Neural progenitor cell (in vitro differentiated cells): ENCODE measurements around the gene TFF2. TPM values are rescaled to one million over a fixed set of nuclear protein-coding genes. Genes with fewer than 3 reads are reported as not detected.

Experiments used
- DNase-seq: peaks from one replicate; pipeline ENCODE4 v3.0.0-alpha.2; 2016; ENCODE audit warnings: low spot score
- H2AFZ ChIP-seq: fragments of 200-600 bp; sonication (generic); replicated peaks from 2 replicates; pipeline ENCODE4 v1.6.1; 2016; ENCODE audit warnings: antibody characterized with exemption
- H3F3A ChIP-seq: fragments of 200-600 bp; sonication (generic); 2 replicates; pipeline ENCODE4 v1.6.1; 2016; ENCODE audit warnings: antibody characterized with exemption, low read depth
- H3K27ac ChIP-seq: fragments of 200-600 bp; sonication (generic); 2 replicates; pipeline ENCODE4 v1.5.1; 2016; ENCODE audit warnings: mild to moderate bottlenecking
- H3K27me3 ChIP-seq: fragments of 200-600 bp; sonication (generic); 2 replicates; pipeline ENCODE4 v1.6.1; 2016; ENCODE audit warnings: mild to moderate bottlenecking, moderate library complexity
- H3K36me3 ChIP-seq: fragments of 200-600 bp; sonication (generic); 2 replicates; pipeline ENCODE4 v1.5.1; 2016
- H3K4me1 ChIP-seq: fragments of 200-600 bp; sonication (generic); 2 replicates; pipeline ENCODE4 v1.6.1; 2016; ENCODE audit warnings: mixed run types
- H3K4me2 ChIP-seq: fragments of 200-600 bp; sonication (generic); 2 replicates; pipeline ENCODE4 v1.6.1; 2016
- H3K4me3 ChIP-seq: fragments of 200-600 bp; sonication (generic); 2 replicates; pipeline ENCODE4 v1.5.1; 2016
- H3K79me2 ChIP-seq: fragments of 200-600 bp; sonication (generic); 2 replicates; pipeline ENCODE4 v1.6.1; 2016; ENCODE audit warnings: low read depth
- H3K9ac ChIP-seq: fragments of 200-600 bp; sonication (generic); 2 replicates; pipeline ENCODE4 v1.6.1; 2016
- H3K9me3 ChIP-seq: fragments of 200-600 bp; sonication (generic); 2 replicates; pipeline ENCODE4 v1.5.1; 2016; ENCODE audit warnings: low read depth
- H4K20me1 ChIP-seq: fragments of 200-600 bp; sonication (generic); 2 replicates; pipeline ENCODE4 v1.6.1; 2016; ENCODE audit warnings: low read depth
- H3K27ac Mint-ChIP-seq: 3 replicates; pipeline ENCODE4 v1.8.0; 2021; ENCODE audit warnings: mixed read lengths
- H3K27me3 Mint-ChIP-seq: 2 replicates; pipeline ENCODE4 v1.8.0; 2022; ENCODE audit warnings: low read depth, mild to moderate bottlenecking, inconsistent platforms, moderate library complexity, mixed read lengths; ENCODE audit not compliant: insufficient read depth
- H3K36me3 Mint-ChIP-seq: 3 replicates; pipeline ENCODE4 v1.8.0; 2021; ENCODE audit warnings: mixed read lengths
- H3K4me1 Mint-ChIP-seq: 3 replicates; pipeline ENCODE4 v1.8.0; 2021; ENCODE audit warnings: mixed read lengths
- H3K4me3 Mint-ChIP-seq: 3 replicates; pipeline ENCODE4 v1.8.0; 2021; ENCODE audit warnings: mild to moderate bottlenecking, moderate library complexity, mixed read lengths
- H3K9me3 Mint-ChIP-seq: 3 replicates; pipeline ENCODE4 v1.8.0; 2020; ENCODE audit warnings: mixed read lengths
- CTCF ChIP-seq: fragments of 200-600 bp; sonication (generic); IDR thresholded peaks from 2 replicates; pipeline ENCODE4 v1.5.1; 2017; ENCODE audit warnings: antibody characterized with exemption, mild to moderate bottlenecking
- EZH2 ChIP-seq: fragments of 200-600 bp; sonication (generic); IDR thresholded peaks from 2 replicates; pipeline ENCODE4 v1.6.1; 2017; ENCODE audit warnings: antibody characterized with exemption, mild to moderate bottlenecking, moderate library complexity
- EZH2phosphoT487 ChIP-seq: fragments of 200-600 bp; sonication (generic); IDR thresholded peaks from 2 replicates; pipeline ENCODE4 v1.6.1; 2017; ENCODE audit warnings: antibody characterized with exemption
- total RNA-seq: library from RNA; depleted of rRNA; stranded (reverse); fragments of >200 nt; gene quantifications from 2 replicates; pipeline ENCODE4 v1.2.3, GENCODE V29; 2015; ENCODE audit warnings: low replicate concordance

TFF2 gene
- total RNA-seq, 1 donor from 2014 or later: not detected

GRCh38 chr21:42395302-42395701, 44.5 kb upstream of the TFF2 start:
- Mint-ChIP-seq H3K36me3 (no peaks in the 10 kb centered on the region), H3K4me1 (peaks cover 22% of the 10 kb centered on the region), H3K27me3 (peaks cover 9% of the 10 kb centered on the region), H3K4me3 (no peak overlapping the region), H3K27ac (no peak overlapping the region), H3K9me3 (no peaks in the 10 kb centered on the region)
- H4K20me1 ChIP-seq: no peaks in the 10 kb centered on the region
- H3K4me1 ChIP-seq: peaks cover 5% of the 10 kb centered on the region
- H3F3A ChIP-seq: no peaks in the 10 kb centered on the region
- DNase-seq: no peak
- no peak for TF ChIP-seq EZH2
- no peak for TF ChIP-seq EZH2phosphoT487
- no peak for TF ChIP-seq CTCF
- no peaks in the 10 kb centered on the region for H3K79me2 ChIP-seq
- H3K4me3 ChIP-seq: no peak overlapping the region
- H3K27me3 ChIP-seq: no peaks in the 10 kb centered on the region
- H3K4me2 ChIP-seq: no peak overlapping the region
- no peaks in the 10 kb centered on the region for H3K9me3 ChIP-seq
- no peak overlapping the region for H3K9ac ChIP-seq
- no peaks in the 10 kb centered on the region for H3K36me3 ChIP-seq
- H3K27ac ChIP-seq: no peak overlapping the region
- no peak overlapping the region for H2AFZ ChIP-seq

GRCh38 chr21:42393443-42393950, 42.7 kb upstream of the TFF2 start:
- Histone ChIP-seq H3K9ac (no peak overlapping the region), H3F3A (peaks cover 8% of the 10 kb centered on the region), H3K4me1 (peaks cover 12% of the 10 kb centered on the region), H3K79me2 (no peaks in the 10 kb centered on the region), H3K9me3 (no peaks in the 10 kb centered on the region), H2AFZ (no peak overlapping the region), H3K36me3 (no peaks in the 10 kb centered on the region), H4K20me1 (no peaks in the 10 kb centered on the region), H3K4me2 (no peak overlapping the region), H3K27ac (no peak overlapping the region), H3K27me3 (no peaks in the 10 kb centered on the region), H3K4me3 (no peak overlapping the region)
- Mint-ChIP-seq H3K4me1 (peaks cover 29% of the 10 kb centered on the region), H3K27ac (no peak overlapping the region), H3K4me3 (no peak overlapping the region), H3K9me3 (no peaks in the 10 kb centered on the region), H3K27me3 (peaks cover 16% of the 10 kb centered on the region), H3K36me3 (no peaks in the 10 kb centered on the region)
- no peak for DNase-seq
- TF ChIP-seq EZH2: no peak
- TF ChIP-seq EZH2phosphoT487: no peak
- TF ChIP-seq CTCF: no peak

GRCh38 chr21:42392731-42393442, 42.1 kb upstream of the TFF2 start:
- Histone ChIP-seq H3K27me3 (no peaks in the 10 kb centered on the region), H2AFZ (no peak overlapping the region), H3K79me2 (no peaks in the 10 kb centered on the region), H3F3A (peaks cover 8% of the 10 kb centered on the region), H3K27ac (no peak overlapping the region), H3K4me2 (no peak overlapping the region), H3K4me3 (no peak overlapping the region), H3K9me3 (no peaks in the 10 kb centered on the region), H3K9ac (no peak overlapping the region), H3K36me3 (no peaks in the 10 kb centered on the region), H4K20me1 (no peaks in the 10 kb centered on the region), H3K4me1 (peaks cover 11% of the 10 kb centered on the region)
- no peak for DNase-seq
- no peak overlapping the region for H3K27ac Mint-ChIP-seq
- H3K27me3 Mint-ChIP-seq: peaks cover 13% of the 10 kb centered on the region
- peaks cover 28% of the 10 kb centered on the region for H3K4me1 Mint-ChIP-seq
- no peaks in the 10 kb centered on the region for H3K36me3 Mint-ChIP-seq
- no peaks in the 10 kb centered on the region for H3K9me3 Mint-ChIP-seq
- no peak for TF ChIP-seq CTCF
- no peak for TF ChIP-seq EZH2phosphoT487
- TF ChIP-seq EZH2: no peak
- no peak overlapping the region for H3K4me3 Mint-ChIP-seq
